ENCODE results near the gene DSCAM. TPM values are rescaled to one million over a fixed set of nuclear protein-coding genes. Genes with fewer than 3 reads are reported as not detected.

DSCAM gene
- total RNA-seq, 8 experiments from 2014 or later, result 0.05 to 8.7 (median 4.4) TPM

- no peak for ATAC-seq (replicated peaks in 6 of 8)
- no peak overlapping the region for H3K27ac ChIP-seq
- WGBS, 10 experiments, result 0 to 100% (median 64%) methylated on average over 1 to 3 of the region's 3 CpGs; no CpG with 5 or more reads in 2 of the 10 experiments
- no peaks in the 10 kb centered on the region for H3K4me1 ChIP-seq (replicated peaks in 1 of 2)
- in situ Hi-C loops (cut with MboI; ENCODE audit: low pct_unique_long_range_greater_than_20kb in 2 of 9, low sequenced_read_pairs in 9 of 9, unreplicated experiment in 9 of 9), result no loop called here
- no peak overlapping the region for H3K4me3 ChIP-seq
These were observed 129.9 kb downstream of the DSCAM start for GRCh38 chr21:40717028-40717427.

- Histone ChIP-seq H3K4me3 (no peak overlapping the region), H3K4me1 (replicated peaks in 1 of 2) (no peaks in the 10 kb centered on the region), H3K27ac (no peak overlapping the region)
- ATAC-seq (replicated peaks in 6 of 8), result no peak
- in situ Hi-C loops (cut with MboI; ENCODE audit: low pct_unique_long_range_greater_than_20kb in 2 of 9, low sequenced_read_pairs in 9 of 9, unreplicated experiment in 9 of 9), result no loop called here
- 0 to 87% (median 43%) methylated on average over 1 to 4 of the region's 4 CpGs for WGBS, 10 experiments
These were observed 132.4 kb downstream of the DSCAM start for GRCh38 chr21:40714536-40714935.

- in situ Hi-C loops (cut with MboI; ENCODE audit: low pct_unique_long_range_greater_than_20kb in 2 of 9, low sequenced_read_pairs in 9 of 9, unreplicated experiment in 9 of 9), result no loop called here
- Histone ChIP-seq H3K4me1 (replicated peaks in 1 of 2) (peaks cover 8 to 20% of the 10 kb centered on the region in 2 donors), H3K27ac (no peak overlapping the region), H3K4me3 (no peak overlapping the region)
- ATAC-seq (replicated peaks in 6 of 8), result peak in 4 of 8 experiments; percentile 38 to 57 (median 55)
These were observed 139.2 kb downstream of the DSCAM start for GRCh38 chr21:40707656-40708244.

GRCh38 chr21:40706806-40707655 is 139.9 kb downstream of the DSCAM start:
- ATAC-seq (replicated peaks in 6 of 8), result peak in 6 of 8 experiments; percentile 44 to 87 (median 84)
- H3K4me1 ChIP-seq (replicated peaks in 1 of 2), result peaks cover 8 to 23% of the 10 kb centered on the region in 2 donors
- no peak overlapping the region for H3K27ac ChIP-seq
- in situ Hi-C loops (cut with MboI; ENCODE audit: low pct_unique_long_range_greater_than_20kb in 2 of 9, low sequenced_read_pairs in 9 of 9, unreplicated experiment in 9 of 9), result no loop called here
- no peak overlapping the region for H3K4me3 ChIP-seq
- WGBS, 10 experiments, result 9 to 100% (median 71%) methylated on average over 1 to 4 of the region's 4 CpGs

- Histone ChIP-seq H3K4me3 (no peak overlapping the region), H3K4me1 (replicated peaks in 1 of 2) (peaks cover 8 to 24% of the 10 kb centered on the region in 2 donors), H3K27ac (no peak overlapping the region)
- in situ Hi-C loops (cut with MboI; ENCODE audit: low pct_unique_long_range_greater_than_20kb in 2 of 9, low sequenced_read_pairs in 9 of 9, unreplicated experiment in 9 of 9), result no loop called here
- 83 to 100% (median 100%) methylated on average over 1 of the region's 1 CpG; no CpG with 5 or more reads in 5 of the 10 experiments for WGBS, 10 experiments
- ATAC-seq (replicated peaks in 6 of 8), result peak in 1 of 8 experiments; percentile 30
These were observed 140.8 kb downstream of the DSCAM start for GRCh38 chr21:40706176-40706575.

GRCh38 chr21:40704141-40704540 is 142.8 kb downstream of the DSCAM start:
- ATAC-seq (replicated peaks in 6 of 8), result no peak
- Histone ChIP-seq H3K4me3 (no peak overlapping the region), H3K27ac (no peak overlapping the region), H3K4me1 (replicated peaks in 1 of 2) (peaks cover 8 to 24% of the 10 kb centered on the region in 2 donors)
- in situ Hi-C loops (cut with MboI; ENCODE audit: low pct_unique_long_range_greater_than_20kb in 2 of 9, low sequenced_read_pairs in 9 of 9, unreplicated experiment in 9 of 9), result no loop called here
- 17 to 100% (median 83%) methylated on average over 2 to 3 of the region's 3 CpGs; no CpG with 5 or more reads in 2 of the 10 experiments for WGBS, 10 experiments

GRCh38 chr21:40699366-40699765 is 147.6 kb downstream of the DSCAM start:
- no peak for ATAC-seq (replicated peaks in 6 of 8)
- H3K4me3 ChIP-seq, result no peak overlapping the region
- peaks cover 0 to 3% of the 10 kb centered on the region in 2 donors for H3K4me1 ChIP-seq (replicated peaks in 1 of 2)
- H3K27ac ChIP-seq, result no peak overlapping the region
- in situ Hi-C loops (cut with MboI; ENCODE audit: low pct_unique_long_range_greater_than_20kb in 2 of 9, low sequenced_read_pairs in 9 of 9, unreplicated experiment in 9 of 9), result no loop called here
- WGBS, 10 experiments, result 14 to 100% (median 78%) methylated on average over 1 to 3 of the region's 3 CpGs

- WGBS, 10 experiments, result 16 to 100% (median 80%) methylated on average over 2 to 4 of the region's 6 CpGs; no CpG with 5 or more reads in 3 of the 10 experiments
- no peak overlapping the region for H3K27ac ChIP-seq
- no peak overlapping the region for H3K4me3 ChIP-seq
- H3K4me1 ChIP-seq (replicated peaks in 1 of 2), result no peaks in the 10 kb centered on the region
- ATAC-seq (replicated peaks in 6 of 8), result no peak
- in situ Hi-C loops (cut with MboI; ENCODE audit: low pct_unique_long_range_greater_than_20kb in 2 of 9, low sequenced_read_pairs in 9 of 9, unreplicated experiment in 9 of 9), result no loop called here
These were observed 150.7 kb downstream of the DSCAM start for GRCh38 chr21:40696246-40696645.

GRCh38 chr21:40689840-40690360 is 157.1 kb downstream of the DSCAM start:
- H3K4me3 ChIP-seq, result no peak overlapping the region
- peak overlapping the region; percentile 6 to 62 for H3K27ac ChIP-seq
- 39 to 83% (median 60%) methylated on average over 1 to 2 of the region's 4 CpGs; no CpG with 5 or more reads in 5 of the 10 experiments for WGBS, 10 experiments
- H3K4me1 ChIP-seq (replicated peaks in 1 of 2), result peaks cover 29 to 37% of the 10 kb centered on the region in 2 donors
- peak in 5 of 8 experiments; percentile 19 to 78 (median 73) for ATAC-seq (replicated peaks in 6 of 8)
- in situ Hi-C loops (cut with MboI; ENCODE audit: low pct_unique_long_range_greater_than_20kb in 2 of 9, low sequenced_read_pairs in 9 of 9, unreplicated experiment in 9 of 9), result no loop called here

- Histone ChIP-seq H3K4me3 (no peak overlapping the region), H3K27ac (peak overlapping the region; percentile 6 to 62), H3K4me1 (replicated peaks in 1 of 2) (peaks cover 29 to 37% of the 10 kb centered on the region in 2 donors)
- in situ Hi-C loops (cut with MboI; ENCODE audit: low pct_unique_long_range_greater_than_20kb in 2 of 9, low sequenced_read_pairs in 9 of 9, unreplicated experiment in 9 of 9), result no loop called here
- WGBS, 10 experiments, result 7 to 100% (median 87%) methylated on average over 1 to 4 of the region's 4 CpGs
- peak in 3 of 8 experiments; percentile 2 to 36 (median 34) for ATAC-seq (replicated peaks in 6 of 8)
These were observed 157.7 kb downstream of the DSCAM start for GRCh38 chr21:40689217-40689616.

GRCh38 chr21:40688106-40688864 is 158.7 kb downstream of the DSCAM start:
- ATAC-seq (replicated peaks in 6 of 8), result peak in 4 of 8 experiments; percentile 66 to 79 (median 76)
- peak overlapping the region; percentile 4 to 11 for H3K27ac ChIP-seq

GRCh38 chr21:40687625-40688024 is 159.3 kb downstream of the DSCAM start:
- no peak for ATAC-seq (replicated peaks in 6 of 8)
- Histone ChIP-seq H3K4me3 (no peak overlapping the region), H3K27ac (peak overlapping the region; percentile 19 to 21), H3K4me1 (replicated peaks in 1 of 2) (peaks cover 29 to 37% of the 10 kb centered on the region in 2 donors)
- 18 to 100% (median 54%) methylated on average over 1 to 4 of the region's 4 CpGs; no CpG with 5 or more reads in 2 of the 10 experiments for WGBS, 10 experiments
- in situ Hi-C loops (cut with MboI; ENCODE audit: low pct_unique_long_range_greater_than_20kb in 2 of 9, low sequenced_read_pairs in 9 of 9, unreplicated experiment in 9 of 9), result no loop called here

More at GRCh38 chr21:40688106-40688864, 158.7 kb downstream of the DSCAM start:
- in situ Hi-C loops (cut with MboI; ENCODE audit: low pct_unique_long_range_greater_than_20kb in 2 of 9, low sequenced_read_pairs in 9 of 9, unreplicated experiment in 9 of 9), result no loop called here
- H3K4me3 ChIP-seq, result no peak overlapping the region
- WGBS, 10 experiments, result 2 to 73% (median 44%) methylated on average over 2 to 4 of the region's 5 CpGs; no CpG with 5 or more reads in 2 of the 10 experiments
- peaks cover 29 to 37% of the 10 kb centered on the region in 2 donors for H3K4me1 ChIP-seq (replicated peaks in 1 of 2)
